GM19455 (cell line): Measurements from ENCODE around the gene NHERF1.

Experiments used
- ATAC-seq: cut with Tn5 transposase; IDR thresholded peaks from one replicate; pipeline ENCODE4 v1.9.1; 2021; ENCODE audit not compliant: unreplicated experiment

The NHERF1 gene

GRCh38 chr17:74807441-74807840 lies 59.0 kb downstream of the NHERF1 start:
- no peak for ATAC-seq

DNA sequence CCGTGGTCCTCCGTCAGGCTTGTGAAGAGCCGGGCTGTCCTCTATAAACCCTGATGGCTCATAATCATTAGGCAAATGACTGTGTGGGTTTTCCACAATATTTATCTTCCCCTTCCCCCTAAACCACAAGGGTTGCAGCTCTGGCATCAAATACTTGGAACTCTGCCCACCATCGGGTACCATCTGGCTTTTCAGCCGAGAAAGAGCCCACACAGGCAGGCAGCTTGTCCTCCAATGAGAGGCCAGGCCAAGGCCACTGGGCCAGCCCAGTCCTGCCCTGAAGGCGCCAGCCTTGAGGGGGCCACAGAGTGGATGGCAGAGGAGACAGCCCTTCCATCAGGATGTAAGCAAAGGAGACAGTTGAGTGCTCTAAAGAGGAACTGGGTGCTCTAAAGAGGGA lies 59.5 kb downstream of the NHERF1 start:
- no peak for ATAC-seq

GRCh38 chr17:74808714-74809430 lies 60.4 kb downstream of the NHERF1 start:
- ATAC-seq: no peak

GRCh38 chr17:74810699-74811485 lies 62.5 kb downstream of the NHERF1 start:
- ATAC-seq: no peak

DNA sequence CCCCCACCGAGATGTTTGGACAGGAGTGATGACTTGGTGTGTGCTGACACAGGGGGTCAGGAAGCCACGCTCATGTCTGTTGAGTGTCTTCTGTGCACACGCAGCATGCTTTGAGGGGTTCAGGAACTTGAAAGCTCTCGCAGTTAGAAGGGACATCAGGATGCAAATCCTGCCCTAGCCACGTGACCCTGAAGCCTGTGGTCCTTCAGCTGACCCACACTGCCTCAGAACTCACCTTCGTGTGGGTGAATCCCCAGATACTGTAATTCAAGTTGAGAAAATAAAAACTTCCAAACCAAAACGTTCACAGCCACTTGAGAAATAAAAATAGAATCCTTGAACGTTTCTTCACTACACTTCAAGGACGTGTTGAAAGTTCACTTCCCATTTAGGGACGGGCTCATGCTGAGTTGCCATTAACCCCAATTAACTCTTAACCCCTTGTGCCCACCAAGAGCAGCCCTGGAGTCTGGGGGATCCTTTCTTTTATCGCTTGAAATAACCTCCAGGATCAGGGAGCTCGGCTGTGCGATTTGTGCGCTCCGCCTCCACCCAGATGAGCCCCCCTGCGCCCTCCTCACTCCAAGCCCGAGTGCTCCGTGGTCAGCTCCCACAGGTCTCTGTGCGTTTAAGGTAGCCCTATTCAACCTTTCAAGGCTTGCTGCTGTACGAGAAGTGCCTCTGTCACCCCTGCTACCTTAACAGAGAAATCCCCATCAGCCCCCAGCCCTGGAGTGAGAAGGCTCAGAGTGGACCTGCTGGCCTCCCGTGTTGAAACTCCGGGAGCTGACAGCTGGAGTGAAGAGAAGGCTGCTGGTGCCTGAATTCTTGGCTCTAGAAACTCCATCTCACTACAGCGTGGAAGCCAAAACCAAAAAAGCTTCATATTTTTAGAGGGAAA lies 63.9 kb downstream of the NHERF1 start:
- ATAC-seq: no peak

- no peak for ATAC-seq
These were observed 66.0 kb downstream of the NHERF1 start for GRCh38 chr17:74814453-74814852.

GRCh38 chr17:74815067-74815466 lies 66.6 kb downstream of the NHERF1 start:
- ATAC-seq: no peak

DNA sequence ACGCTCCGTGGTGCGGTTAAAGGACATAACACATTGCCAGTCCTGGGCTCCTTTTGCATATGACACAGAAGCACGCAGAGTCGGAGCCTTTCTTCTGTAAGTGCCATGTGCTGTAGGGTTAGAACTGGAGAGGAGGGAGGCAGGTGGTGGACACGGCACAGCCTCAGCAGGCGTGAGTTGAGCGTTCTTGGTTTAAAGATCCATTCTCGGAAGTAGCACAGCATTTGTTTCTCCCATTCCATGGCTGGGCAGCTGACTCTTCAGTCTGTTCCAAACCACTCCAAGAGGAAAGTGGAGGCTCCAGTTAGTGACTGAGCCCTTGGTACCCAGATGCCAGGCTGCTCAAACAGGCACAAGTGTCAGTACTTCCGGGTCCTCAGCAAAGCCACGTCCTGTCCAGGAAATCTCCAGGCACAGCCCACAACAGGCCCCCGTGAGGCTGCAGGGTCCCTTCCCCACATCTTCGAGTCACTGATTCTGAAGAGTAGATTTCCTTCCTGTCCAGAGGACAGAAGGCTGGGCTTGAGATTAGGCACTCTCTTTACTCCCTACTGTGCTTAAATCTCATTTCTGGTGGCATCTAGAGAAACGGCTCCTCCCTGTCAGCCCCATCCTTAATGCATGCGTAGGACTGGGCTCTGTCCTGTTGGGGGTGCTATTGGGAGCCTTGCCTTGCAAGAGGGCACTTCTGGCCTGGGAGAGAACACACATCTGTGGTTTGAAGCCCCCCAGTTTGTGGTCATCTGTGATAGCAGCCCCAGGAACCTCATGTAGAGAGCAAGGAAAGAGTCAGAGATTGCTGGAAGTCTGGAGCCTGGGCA lies 67.3 kb downstream of the NHERF1 start:
- no peak for ATAC-seq

DNA sequence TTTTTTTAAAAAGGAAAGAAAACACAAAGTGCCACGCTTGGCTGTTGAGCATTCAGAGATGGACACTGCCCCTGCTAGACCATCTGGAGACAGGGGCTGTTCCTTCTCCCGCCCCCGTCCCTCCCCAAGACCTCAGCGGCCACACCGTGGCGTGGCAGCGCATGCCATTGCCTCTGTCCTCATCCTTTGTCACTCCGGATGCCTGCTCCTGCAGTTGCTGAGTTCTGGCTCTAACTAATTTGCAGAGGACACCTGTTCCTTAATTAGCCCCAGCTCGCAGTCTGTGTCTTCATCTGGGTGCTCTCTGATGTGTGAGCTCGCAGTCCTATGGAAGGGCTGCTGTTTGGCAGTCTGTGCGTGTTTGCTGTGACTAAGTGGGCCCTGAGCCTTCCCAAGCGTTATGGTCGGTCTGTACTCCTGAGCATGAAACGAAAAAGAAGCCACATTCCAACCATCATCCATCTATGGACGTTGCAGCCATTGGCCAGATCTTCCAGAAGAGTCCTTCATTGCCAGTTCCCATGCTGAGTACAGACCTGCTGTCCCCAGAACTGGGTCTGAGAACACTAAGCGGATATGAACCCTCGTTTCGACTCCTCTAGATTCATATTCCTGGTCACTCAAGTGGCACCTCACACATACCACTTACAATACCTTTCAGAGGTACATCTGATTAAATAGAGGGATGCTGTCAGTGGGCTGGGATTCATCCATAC lies 68.6 kb downstream of the NHERF1 start:
- no peak for ATAC-seq

GRCh38 chr17:74818291-74818938 lies 70.0 kb downstream of the NHERF1 start:
- no peak for ATAC-seq
